Measurements from ENCODE around the gene PTPN9. TPM values are rescaled to one million over a fixed set of nuclear protein-coding genes. Genes with fewer than 3 reads are reported as not detected.

The PTPN9 gene
- total and polyA plus RNA-seq, 2 of the 4 experiments (the other 2 are of a cell fraction): 26.5 to 38.9 TPM

GRCh38 chr15:75436881-75437280 is 142.2 kb downstream of the PTPN9 start:
- 83% methylated on average over 1 of the region's 5 CpGs; no CpG with 5 or more reads in 1 of the 2 experiments for WGBS, 2 experiments (ENCODE audit: extremely low coverage in 2 of 2, insufficient read length in 1 of 2)

More at GRCh38 chr15:75436881-75437280, 142.2 kb downstream of the PTPN9 start:
- ATAC-seq (ENCODE audit: low read depth) (no peak), DNase-seq (no peak)
- peaks cover 34 to 65% of the 10 kb centered on the region in 2 experiments for H3K79me1 ChIP-seq (ENCODE audit: low read depth in 1 of 2, low read length in 2 of 2)
- no peak overlapping the region for H2BK15ac ChIP-seq (ENCODE audit: low read depth, low read length)
- POLR2A ChIA-PET (ENCODE audit: unreplicated experiment): no interaction called here
- TF ChIP-seq RFX5 (IDR thresholded peaks at IDR 0.05; ENCODE audit: low read depth, low read length): no peak
- no peak overlapping the region for H3K18ac ChIP-seq (ENCODE audit: low read depth, low read length)
- peaks cover 17% of the 10 kb centered on the region; the same call in 1 of the 2 replicates for H4K20me1 ChIP-seq (ENCODE audit: insufficient read depth, low read length)
- H2AK5ac ChIP-seq (ENCODE audit: low read depth, low read length): no peak overlapping the region
- CTCF ChIA-PET: interaction anchor here (0.6 to 0.7 kb wide), 2 partner anchors 31 to 79 kb away, joined by 3 to 5 read pairs; no protein-coding TSS in a partner anchor
- H2AFZ ChIP-seq (replicated peaks; ENCODE audit: low read length, poor library complexity): no peak overlapping the region
- no peak overlapping the region for H2BK20ac ChIP-seq (ENCODE audit: low read depth, low read length)
- H3K4ac ChIP-seq (ENCODE audit: low read depth, low read length): no peak overlapping the region
- H3K9me1 ChIP-seq (ENCODE audit: insufficient read depth, low read length): peaks cover 3% of the 10 kb centered on the region; the same call in 1 of the 2 replicates
- no peak overlapping the region for H3K27ac ChIP-seq (ENCODE audit: insufficient read depth, low read length)
- no peak overlapping the region for H4K91ac ChIP-seq (ENCODE audit: insufficient read depth, low read depth, low read length)
- no peaks in the 10 kb centered on the region for H3K9me3 ChIP-seq (ENCODE audit: control insufficient read depth, insufficient read depth, low read length)
- no peak overlapping the region for H3K9ac ChIP-seq (ENCODE audit: low read depth, low read length)
- no peak overlapping the region for H4K8ac ChIP-seq (ENCODE audit: low read depth in 2 of 2, low read length in 2 of 2)
- H3K4me2 ChIP-seq (ENCODE audit: low read depth, low read length): no peak overlapping the region
- H3K27me3 ChIP-seq (ENCODE audit: control insufficient read depth, insufficient read depth, low read length): no peaks in the 10 kb centered on the region
- dilution Hi-C loops (cut with HindIII; ENCODE audit: low sequenced_read_pairs, unreplicated experiment) (no loop called here), intact Hi-C loops (cut with micrococcal nuclease) (no loop called here), in situ Hi-C loops (cut with MboI; ENCODE audit: low sequenced_read_pairs) (no loop called here)
- no peak overlapping the region for H2BK120ac ChIP-seq (ENCODE audit: low read depth, low read length)
- peaks cover 5% of the 10 kb centered on the region; the same call in 1 of the 2 replicates for H3K36me3 ChIP-seq (ENCODE audit: control insufficient read depth, insufficient read depth, low read length)
- no peak overlapping the region for H3K56ac ChIP-seq (ENCODE audit: extremely low read depth, insufficient read depth, low read length)
- no peak overlapping the region for H3K23ac ChIP-seq (ENCODE audit: low read depth, low read length)
- H3K14ac ChIP-seq (replicated peaks; ENCODE audit: low read depth, low read length): no peak overlapping the region
- H2BK5ac ChIP-seq (ENCODE audit: low read depth, low read length, poor library complexity, severe bottlenecking): no peak overlapping the region
- peaks cover 4% of the 10 kb centered on the region; the same call in 1 of the 2 replicates for H3K4me1 ChIP-seq (ENCODE audit: control insufficient read depth, insufficient read depth, low read length)
- H3K4me3 ChIP-seq (ENCODE audit: insufficient read depth, low read depth, low read length): no peak overlapping the region
- BruUV-seq (replicated peaks): no TSS peak
- H2AK9ac ChIP-seq (replicated peaks; ENCODE audit: low read depth, low read length, poor library complexity): no peak overlapping the region
- no peak overlapping the region for H4K5ac ChIP-seq (ENCODE audit: low read depth, low read length)
